Dermis blood vessel endothelial cell (primary cell): ENCODE results near the gene ACSM6. TPM values are rescaled to one million over a fixed set of nuclear protein-coding genes. Genes with fewer than 3 reads are reported as not detected.
A peak's percentile ranks its signal among the peaks of the same experiment; 100 is the strongest.
"Not testable (repeated sequence)": the region's sequence is repeated elsewhere in the genome, so short reads cannot be mapped to it uniquely, and the experiment has no call there.

Experiments used
- DNase-seq: peaks from one replicate; pipeline ENCODE4 v3.0.0; 2010
- total RNA-seq: library from RNA; depleted of rRNA; stranded (reverse); fragments of >200 nt; gene quantifications from 2 replicates; pipeline ENCODE4 v1.2.3, GENCODE V29; 2014

ACSM6 gene, protein sequence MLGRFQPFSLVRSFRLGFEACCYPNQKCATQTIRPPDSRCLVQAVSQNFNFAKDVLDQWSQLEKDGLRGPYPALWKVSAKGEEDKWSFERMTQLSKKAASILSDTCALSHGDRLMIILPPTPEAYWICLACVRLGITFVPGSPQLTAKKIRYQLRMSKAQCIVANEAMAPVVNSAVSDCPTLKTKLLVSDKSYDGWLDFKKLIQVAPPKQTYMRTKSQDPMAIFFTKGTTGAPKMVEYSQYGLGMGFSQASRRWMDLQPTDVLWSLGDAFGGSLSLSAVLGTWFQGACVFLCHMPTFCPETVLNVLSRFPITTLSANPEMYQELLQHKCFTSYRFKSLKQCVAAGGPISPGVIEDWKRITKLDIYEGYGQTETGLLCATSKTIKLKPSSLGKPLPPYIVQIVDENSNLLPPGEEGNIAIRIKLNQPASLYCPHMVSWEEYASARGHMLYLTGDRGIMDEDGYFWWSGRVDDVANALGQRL
- not detected in 2 replicates for total RNA-seq

DNA sequence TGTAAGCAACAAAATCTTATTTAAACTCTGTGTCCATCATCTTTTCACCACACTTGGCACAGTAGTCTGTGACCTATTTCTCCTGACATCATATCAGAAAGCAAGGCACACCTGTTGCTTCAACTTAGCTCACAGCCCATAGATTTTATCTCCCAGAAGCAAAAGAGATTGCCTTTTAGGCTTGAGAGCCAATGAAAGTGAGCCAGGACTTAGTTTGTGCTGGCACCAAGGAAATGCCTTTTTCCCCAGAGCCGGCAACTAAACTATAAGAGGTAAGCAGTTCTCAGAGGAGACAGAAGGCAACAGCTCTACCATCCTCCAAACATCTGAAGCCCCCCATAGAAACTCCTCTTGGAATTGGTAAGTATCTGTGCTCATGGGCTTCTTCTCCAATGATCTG lies at the start of gene ACSM6:
Gene ACSM6 (plus strand): TSS at position 295 of the 400 bp plus-strand sequence. CDS start 248 bp downstream, outside the sequence.
- DNase-seq: no peak

DNA sequence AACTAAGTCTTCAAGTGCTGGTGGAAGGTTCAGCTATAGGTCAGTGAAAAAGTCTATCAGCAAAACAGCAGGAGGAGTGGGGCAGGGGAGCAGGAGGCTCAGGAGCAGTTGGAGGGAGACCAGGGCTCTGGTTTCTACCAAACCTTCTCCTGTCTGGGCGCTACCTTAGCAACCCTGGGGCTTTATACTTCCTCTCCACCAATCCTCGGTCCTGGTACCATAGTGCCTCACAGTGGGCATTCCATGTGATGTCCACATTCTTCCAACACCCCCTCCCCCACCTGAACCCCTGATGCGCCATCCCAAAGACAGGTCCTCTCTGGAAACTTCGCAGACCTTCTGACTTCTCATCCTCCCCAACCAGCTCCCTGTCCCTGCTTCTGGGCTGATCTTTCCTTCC lies 25.3 kb upstream of the ACSM6 start:
- DNase-seq: no peak

DNA sequence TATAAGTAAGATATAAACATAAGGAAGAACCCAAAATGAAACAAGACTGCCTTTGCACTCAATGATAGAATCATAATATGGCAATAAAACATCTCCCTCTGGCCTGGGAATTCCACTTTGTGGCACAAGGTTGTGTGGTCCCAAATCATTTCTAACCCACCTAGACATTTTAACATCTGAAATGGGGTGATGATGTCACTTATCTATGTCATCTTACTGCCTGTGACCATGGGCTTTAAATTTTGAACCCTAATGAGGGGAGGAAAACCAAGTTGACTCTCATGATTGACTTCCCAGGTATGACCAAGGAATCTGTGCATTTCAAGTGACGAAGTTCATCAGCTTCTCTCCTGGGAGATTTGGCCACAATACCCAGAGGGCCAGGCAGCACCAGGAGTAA lies 24.5 kb upstream of the ACSM6 start:
- no peak for DNase-seq

DNA sequence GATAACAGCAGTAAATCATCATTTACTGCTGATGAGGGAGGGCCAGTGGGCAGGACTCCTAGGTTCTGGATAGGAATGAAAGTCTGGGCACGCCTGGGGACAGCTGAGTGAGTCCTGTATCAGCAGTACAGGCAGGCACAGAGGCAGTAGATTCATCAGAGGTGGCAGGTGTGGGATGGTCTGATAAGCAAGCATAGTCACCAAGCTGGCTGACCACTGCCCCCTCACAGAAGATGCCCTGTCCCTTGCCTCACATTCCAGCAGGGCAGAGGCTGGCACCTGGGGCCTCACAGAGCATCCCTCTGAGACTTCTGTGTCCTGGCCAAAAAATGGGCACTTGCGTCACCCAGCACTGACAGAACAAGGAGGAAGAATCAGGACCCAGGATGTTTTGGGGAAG lies 23.2 kb upstream of the ACSM6 start:
- no peak for DNase-seq

DNA sequence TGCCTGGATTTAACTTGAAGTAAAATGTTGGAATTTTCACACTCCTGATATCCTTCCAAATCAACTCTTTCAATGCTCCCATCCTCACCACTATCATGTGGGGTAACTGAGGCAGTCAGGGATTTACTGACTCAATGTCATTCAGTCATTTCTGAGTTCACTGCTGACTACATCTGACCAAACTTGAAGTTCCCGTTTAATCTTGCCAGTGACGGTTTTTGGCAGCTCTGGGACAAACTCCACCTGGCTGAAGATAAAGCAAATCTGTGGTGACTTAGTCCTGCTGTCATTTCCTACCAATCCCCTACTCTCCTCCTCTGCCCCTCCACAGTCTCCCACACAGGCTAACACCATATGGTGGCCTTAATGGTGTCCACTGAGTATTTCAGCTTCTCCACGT lies 22.7 kb upstream of the ACSM6 start:
- DNase-seq: no peak

DNA sequence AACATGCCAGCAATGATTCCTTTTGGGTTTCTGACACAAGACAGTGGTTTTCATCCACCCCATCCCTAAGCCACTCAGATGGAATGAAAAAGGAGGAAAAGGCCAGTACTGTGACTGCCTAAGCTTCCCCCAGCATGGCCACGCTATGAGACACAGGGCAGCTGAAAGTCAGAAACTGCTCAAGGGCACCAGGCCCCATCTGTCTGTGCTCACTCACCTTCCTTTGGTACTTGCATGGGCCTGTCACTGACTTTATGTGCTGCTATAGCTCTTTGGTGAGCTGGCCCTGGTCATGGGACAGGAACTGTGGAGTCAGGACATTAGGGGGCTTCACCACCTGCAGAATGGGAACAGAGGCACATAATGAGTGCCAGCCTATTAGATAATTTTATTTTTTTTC lies 21.2 kb upstream of the ACSM6 start:
- no peak for DNase-seq

DNA sequence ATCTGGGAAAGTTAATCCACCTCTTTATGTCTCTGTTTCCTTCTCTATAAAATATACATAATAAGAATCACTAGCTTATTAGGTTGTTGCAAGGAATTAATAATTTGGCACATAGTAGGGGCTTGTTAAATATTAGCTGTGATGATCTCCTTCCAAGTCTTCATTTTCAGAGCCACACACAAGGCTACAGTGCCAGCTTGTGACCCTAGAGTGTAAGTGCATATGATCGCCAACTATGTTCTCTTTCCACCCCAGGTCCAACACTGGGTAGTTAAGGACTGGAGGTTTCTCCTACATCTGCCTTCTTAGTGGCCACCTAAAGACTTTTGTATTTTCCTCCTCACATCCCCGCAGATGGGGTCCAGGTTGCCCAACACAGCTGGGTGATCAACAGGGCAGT lies 17.9 kb upstream of the ACSM6 start:
- no peak for DNase-seq

DNA sequence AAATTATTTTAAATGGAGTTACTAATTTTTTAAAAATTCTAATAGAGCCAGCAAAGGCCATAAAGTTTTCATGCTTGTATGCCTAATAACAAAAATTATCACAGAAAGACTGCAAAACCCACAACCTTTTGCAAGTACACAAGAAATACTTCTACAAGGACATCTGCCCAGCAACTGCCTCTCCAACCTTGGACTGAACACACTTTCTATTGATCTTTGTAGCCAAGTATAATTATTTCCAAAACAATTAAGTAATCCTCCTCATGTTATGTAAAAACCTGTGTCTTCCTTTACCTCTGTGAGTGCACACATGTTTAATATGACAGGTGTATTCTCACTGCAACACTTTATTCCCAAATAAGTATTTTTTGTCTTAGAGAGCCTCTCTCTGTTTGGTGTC lies 16.6 kb upstream of the ACSM6 start:
- no peak for DNase-seq

DNA sequence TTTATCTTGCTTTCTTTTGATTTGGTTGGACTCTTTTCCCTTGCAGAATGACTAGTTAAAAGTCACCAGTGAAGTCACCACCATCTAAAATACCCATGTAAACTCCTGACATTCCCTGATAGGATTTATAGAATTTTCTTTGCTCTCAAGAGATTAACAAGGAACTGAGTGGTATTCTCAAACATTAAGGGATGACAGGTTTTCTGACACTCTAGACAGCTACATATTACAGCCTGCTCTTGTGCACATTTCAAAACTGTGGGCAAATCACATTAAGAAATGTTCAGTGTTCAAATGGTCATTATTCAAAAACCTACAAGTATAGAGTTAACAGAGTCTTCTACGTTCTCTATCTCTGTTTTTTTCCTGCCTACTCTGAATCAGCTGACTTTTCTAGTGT lies 15.8 kb upstream of the ACSM6 start:
- DNase-seq: no peak

DNA sequence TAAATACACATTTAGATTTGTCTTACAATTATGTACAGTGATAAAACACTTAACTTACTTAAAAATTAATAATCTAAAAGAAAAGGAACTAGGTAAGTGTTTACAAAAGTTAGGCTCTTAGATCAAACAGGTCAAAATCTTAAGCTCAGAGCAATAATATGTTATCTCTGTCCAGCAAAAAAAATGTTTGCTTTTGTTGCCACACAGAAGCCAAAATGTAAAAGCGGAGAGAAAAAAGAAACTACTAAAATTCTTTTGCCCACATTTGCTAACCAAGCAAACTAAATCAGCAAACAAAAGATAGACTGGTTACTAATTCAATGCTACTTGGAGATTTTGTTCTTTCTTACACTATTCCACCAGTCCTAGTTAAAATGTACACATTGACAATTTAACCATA lies 15.2 kb upstream of the ACSM6 start:
- no peak for DNase-seq

DNA sequence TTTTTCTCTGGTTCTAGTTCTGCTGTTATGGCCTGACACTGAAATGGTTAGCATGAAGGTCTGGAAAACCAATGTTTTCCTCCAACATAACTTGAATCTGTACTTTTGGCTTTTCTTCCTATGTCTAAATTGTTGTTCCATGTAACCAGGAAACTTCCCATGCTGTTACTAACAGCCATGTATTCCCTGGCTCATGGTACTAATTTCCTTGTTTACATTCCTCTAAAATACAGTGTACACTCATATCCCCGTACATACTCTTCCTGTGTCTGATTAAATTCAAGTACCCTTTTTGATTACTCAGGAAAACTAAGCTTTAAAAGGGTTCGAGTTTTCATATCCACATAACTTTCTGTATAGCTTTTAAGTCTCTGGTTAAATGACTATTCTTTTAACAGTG lies 12.3 kb upstream of the ACSM6 start:
- DNase-seq: peak; percentile 86

DNA sequence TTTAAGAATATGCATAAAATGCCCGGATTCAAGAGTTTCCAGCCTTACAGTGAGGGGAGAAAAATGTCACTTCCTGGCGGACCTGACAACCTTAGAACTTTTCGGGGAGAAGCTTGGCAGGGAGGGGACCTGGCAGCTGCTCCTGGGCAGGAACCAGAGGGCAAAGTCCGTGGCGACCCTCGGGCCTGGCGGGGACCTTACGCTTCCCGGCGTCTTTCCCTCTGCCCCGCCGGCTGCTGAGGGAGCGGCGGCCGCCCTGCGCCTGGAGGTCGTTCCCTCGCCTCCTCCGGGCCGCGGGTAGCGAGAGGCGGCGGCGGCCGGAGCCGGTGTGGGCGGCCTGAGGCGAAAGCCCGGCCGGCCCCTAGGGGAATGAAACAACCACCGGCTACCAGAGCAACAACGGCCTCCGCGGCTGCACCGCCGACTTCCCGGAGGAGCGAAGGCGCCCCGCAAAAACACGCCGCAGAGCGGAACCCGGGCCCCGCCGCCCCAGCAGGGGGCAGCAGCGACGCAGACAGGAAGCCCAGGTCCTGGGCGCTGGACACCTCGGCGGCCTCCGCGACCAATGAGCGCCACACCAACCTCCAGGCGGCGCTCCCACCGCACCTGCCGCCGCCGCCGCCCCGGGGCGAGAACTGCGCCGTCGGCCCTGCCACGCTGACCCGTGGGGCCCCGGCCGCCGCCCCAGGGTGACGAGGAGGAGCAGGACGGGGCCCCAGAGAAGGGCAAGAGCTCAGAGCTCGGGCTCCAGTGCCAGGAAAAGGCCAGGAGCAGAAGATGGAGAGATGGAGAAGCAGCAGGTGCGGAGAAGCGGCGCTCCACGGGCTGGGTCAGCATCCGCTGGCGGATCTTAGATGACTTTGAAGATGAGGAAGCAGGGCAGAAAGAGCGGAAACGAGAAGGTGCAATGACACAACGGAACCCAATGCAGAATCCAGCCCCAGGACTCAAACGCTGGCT lies 10.5 kb upstream of the ACSM6 start:
- peak; percentile 86 for DNase-seq

DNA sequence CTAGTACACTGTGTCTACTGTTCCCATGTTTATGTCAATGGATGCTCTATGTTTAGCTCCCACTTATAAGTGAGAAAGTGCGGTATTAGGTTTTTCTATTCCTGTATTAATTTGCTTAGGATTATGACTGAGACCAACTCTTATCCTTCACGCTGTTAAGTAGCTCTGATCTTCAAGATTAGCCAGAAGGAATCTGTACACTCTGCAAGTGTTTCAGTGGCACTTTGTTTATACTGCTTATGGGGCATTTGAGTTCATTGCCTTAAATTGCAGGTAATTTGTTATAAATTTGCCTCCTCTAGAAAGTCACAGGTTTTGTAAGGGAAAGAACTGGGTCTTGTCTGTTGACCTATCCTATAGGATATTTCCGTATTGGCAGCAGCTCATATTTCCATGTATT lies 6.4 kb upstream of the ACSM6 start:
- no peak for DNase-seq

DNA sequence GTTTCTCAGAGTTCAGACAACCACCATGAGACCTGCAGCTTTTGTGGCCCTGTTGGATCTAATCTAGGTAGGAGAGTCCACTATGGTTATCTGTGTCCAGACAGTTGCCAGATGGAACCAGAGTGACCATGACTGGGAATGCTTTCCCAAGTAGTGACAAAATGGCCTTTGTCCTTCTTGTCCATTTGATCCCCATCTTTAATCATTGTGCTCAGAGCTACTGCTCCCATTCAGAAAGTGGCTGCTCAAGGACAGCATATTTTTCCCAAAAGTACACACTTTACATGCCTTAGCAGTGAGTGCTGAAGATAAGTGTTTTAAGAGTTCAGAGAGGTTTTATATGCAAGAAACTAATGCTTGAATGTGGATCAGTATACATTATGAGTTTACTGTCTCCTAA lies 5.4 kb upstream of the ACSM6 start:
- no peak for DNase-seq

DNA sequence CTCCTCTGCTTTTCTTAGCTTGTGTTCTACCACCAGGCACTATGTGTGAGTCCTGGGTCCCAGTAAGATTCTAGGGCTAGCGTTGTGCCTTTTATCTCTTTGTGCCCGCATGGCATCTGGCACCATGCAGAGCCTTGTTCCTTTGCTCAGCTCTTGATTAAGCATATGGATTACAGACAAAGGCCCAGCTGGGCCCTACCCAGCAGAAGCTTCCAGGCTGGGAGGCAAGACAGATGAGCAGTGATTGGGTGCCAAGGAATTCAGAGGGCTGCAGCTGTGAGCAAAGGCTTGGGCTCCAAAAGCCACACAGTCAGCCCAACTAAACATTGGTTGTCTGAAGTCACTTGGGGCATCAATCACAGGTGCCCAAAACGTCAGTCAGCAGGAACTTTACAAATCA lies 2.0 kb downstream of the ACSM6 start:
- DNase-seq: no peak

DNA sequence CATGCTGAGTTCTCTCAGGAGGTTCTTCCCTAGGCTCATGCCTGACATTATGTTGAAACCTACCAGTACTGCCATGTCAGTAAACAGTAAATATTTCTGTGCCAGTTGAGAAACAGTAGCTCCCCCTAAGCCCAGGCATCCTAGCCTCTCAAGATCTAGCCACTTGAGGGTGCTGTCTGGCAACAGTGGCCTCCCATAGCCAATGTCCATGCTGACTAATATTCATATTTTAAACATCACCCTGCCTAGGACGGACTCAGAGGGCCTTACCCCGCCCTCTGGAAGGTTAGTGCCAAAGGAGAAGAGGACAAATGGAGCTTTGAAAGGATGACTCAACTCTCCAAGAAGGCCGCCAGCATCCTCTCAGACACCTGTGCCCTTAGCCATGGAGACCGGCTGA lies 7.7 kb downstream of the ACSM6 start:
- peak; percentile 13 for DNase-seq

DNA sequence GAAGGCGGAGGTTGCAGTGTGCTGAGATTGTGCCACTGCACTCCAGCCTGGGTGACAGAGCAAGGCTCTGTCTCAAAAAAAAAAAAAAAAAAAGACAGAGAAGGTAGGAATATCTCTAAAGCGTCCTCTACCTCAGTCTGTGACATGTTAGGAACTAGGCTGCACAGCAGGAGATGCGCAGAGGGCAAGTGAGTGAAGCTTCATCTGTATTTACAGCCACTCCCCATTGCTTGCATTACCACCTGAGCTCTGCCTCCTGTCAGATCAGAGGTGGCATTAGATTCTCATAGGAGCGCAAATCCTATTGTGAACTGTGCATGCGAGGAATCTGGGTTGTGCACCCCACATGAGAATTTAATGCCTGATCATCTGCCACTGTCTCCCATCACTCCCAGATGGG lies 8.8 kb downstream of the ACSM6 start:
- not testable (repeated sequence) for DNase-seq

DNA sequence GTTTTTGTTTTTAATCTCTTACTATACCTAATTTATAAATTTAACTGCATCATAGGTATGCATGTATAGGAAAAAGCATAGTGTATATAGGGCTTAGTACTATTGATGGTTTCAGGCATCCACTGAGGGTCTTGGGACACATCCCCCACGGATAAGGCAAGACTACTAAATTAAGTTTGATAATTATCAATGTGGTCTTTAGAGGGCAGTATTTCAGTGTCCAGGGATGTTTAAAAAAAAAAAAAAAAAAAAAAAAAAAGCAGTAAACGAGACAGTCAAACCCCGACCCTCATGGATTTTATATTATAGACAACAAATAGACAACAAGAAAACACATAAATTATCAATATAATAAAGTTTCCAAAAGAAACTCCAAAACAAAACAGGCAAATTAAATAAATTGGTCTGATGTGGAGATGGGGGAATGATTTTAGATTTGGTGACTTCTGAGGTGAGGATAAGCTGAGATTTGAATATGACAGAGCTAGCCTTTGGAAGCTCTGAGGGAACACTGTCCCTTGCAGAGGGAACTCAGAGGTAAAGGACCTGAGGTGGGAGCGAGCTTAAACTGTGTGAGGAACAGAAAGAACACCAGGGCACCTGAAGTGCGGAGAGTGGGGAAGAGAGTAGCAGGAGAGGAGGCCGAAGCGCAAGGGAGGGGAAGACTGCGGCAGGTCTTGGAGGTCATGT lies 14.8 kb downstream of the ACSM6 start:
- DNase-seq: peak; percentile 35

DNA sequence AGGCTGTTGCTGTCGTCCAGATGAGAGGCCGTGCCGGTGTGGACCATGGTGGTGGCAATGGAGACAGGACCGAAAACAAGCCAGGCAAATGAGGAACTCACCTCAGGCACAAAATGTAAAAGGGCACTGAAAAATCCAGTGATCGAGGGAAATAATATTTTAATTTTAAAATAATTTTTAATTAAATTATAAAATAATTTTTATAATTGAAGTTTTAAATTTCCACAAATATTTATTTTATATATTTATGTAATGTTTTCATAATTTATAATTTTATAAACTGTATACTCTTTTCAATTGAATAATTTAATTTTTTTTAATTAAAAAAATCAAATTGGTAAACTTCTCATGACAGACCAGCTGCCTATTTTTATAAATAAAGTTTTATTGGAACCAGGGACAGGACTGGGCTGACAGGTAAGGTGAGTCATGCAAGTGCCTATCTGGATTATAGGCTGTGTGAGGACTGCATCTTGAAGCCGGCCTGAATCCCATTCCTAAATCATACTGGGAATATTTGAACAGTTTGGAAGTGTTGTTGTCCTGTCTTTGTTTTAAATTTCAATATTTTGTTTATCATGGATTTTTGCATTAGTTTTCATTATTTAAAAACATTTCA lies 15.6 kb downstream of the ACSM6 start:
- no peak for DNase-seq

DNA sequence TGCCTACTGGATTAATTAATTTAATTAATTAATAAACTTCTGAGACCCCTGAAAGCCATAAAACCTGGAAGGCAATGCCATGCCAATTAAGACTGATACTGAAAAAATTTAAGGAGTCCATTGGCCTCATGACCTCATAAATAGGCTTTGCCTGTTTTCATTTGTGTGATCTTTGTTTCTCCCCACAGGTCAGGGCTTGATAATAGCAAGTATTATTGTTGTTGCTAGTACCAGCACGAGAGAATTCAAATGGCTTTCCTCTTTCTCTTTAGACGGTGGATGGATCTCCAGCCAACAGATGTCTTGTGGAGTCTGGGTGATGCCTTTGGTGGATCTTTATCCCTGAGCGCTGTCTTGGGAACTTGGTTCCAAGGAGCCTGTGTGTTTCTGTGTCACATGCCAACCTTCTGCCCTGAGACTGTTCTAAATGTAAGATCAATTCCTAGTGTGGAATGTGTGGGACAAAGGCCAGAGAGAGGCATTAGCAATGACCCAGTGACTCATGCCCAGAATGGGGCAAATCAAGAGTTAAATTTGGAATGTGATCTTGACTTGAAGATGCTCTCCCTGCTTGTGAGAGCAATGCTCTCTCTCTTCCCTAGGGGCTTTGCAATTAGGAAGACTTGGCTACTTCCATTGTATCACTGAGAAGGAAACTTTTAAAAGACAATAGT lies 17.7 kb downstream of the ACSM6 start:
- no peak for DNase-seq

DNA sequence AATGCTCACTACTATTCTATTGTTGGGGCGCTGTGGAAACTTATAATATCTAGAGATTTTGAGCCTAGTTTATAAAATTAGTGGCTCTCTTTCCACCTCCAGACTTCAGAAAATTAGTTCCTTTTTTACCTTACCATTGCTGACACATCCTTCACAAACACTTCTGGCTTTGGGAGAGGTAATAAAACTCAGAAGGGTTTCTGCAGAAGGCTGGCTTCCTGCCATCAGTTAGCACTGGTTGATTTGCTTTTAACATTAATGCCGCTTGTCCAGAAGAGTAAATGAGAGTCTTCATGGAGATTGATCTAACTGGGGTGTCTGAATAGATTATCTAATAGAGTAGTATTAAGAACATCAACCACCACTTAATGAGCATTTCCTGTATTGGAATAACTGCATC lies 20.3 kb downstream of the ACSM6 start:
- DNase-seq: no peak

DNA sequence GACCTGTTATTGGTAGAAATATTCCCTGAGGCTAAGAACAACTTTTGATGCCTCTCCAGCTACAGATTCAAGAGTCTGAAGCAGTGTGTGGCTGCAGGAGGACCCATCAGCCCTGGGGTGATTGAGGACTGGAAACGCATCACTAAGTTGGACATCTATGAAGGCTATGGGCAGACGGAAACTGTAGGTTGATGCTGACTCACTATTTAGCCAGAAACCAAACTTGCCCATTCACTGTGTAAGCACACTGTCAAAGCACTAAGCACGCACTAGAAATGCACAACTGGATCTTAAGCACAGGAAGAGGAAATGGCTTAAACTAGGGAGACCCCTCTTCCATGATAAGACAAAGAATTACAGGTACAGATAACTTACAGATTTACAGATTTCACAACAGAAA lies 20.8 kb downstream of the ACSM6 start:
- peak; percentile 18 for DNase-seq
